K562 (cell line): Measurements from ENCODE around the gene GRHL3. TPM values are rescaled to one million over a fixed set of nuclear protein-coding genes. Genes with fewer than 3 reads are reported as not detected.
A peak's percentile ranks its signal among the peaks of the same experiment; 100 is the strongest.

ENCODE experiments used
- ATAC-seq: fragments of 200-7000 bp; cut with Tn5 transposase; 3 replicates; pipeline ENCODE4 v1.9.1; 2020; ENCODE audit warnings: moderate library complexity
- BruUV-seq: library from RNA; stranded (reverse); fragments of 400-500 nt; replicated peaks from 2 replicates; lab custom pipeline; 2021; lab: Mats Ljungman, UMichigan
- CTCF ChIA-PET: fragments of 300-600 bp; formaldehyde crosslinking; extraction: SDS; loops from one replicate; lab custom pipeline; 2021; ENCODE audit warnings: low intra/inter-chr PET ratio; lab: Yijun Ruan, JAX
- POLR2A ChIA-PET: fragments of 300-600, 350-650 bp; sonication (Branson Sonifier 250); formaldehyde crosslinking; extraction: SDS; loops from one replicate; lab custom pipeline; 2021; ENCODE audit warnings: antibody characterized with exemption, inconsistent platforms; lab: Yijun Ruan, JAX
- DNase-seq, 4 experiments: peaks; one replicate each; pipeline versions ENCODE4 v3.0.0 to v3.0.0-alpha.2; 2011 to 2018; ENCODE audit warnings: low spot score in 3 of 4, mixed read lengths in 3 of 4; ENCODE audit errors: extremely low read depth in 1 of 4
- FAIRE-seq: peaks from 2 replicates; lab custom pipeline; 2011; peaks lifted over from hg19 to GRCh38; lab: Jason Lieb, UNC
- H2AFZ ChIP-seq: 2 replicates; pipeline ENCODE4 v1.6.0; 2011; ENCODE audit warnings: low read depth, low read length, control low read depth, inconsistent platforms
- H3K27ac ChIP-seq: fragments of 200-600 bp; 3 replicates; pipeline ENCODE4 v1.8.0; 2011; ENCODE audit warnings: low read depth, mild to moderate bottlenecking, control low read depth, inconsistent platforms, low read length, moderate library complexity, mixed read lengths; ENCODE audit errors: extremely low read depth
- H3K27me3 ChIP-seq, 2 experiments: fragments of 300-600 bp in 1 of 2; 2 replicates in 1 of 2; 3 replicates in 1 of 2; pipeline versions ENCODE4 v1.6.0 to v1.8.0; 2011; ENCODE audit warnings: inconsistent platforms in 2 of 2, low read length in 2 of 2, mild to moderate bottlenecking in 1 of 2, mixed read lengths in 1 of 2, moderate library complexity in 1 of 2; ENCODE audit not compliant: control insufficient read depth in 2 of 2, insufficient read depth in 2 of 2
- H3K36me3 ChIP-seq: fragments of 300-600 bp; 3 replicates; pipeline ENCODE4 v1.8.0; 2011; ENCODE audit warnings: mild to moderate bottlenecking, low read length, inconsistent platforms; ENCODE audit not compliant: control insufficient read depth, insufficient read depth
- H3K4me1 ChIP-seq, 2 experiments: fragments of 200-600 bp in 1 of 2; replicated peaks in 1 of 2; 2 replicates in 1 of 2; 3 replicates in 1 of 2; pipeline versions ENCODE4 v1.5.1 to v1.8.0; 2011; ENCODE audit warnings: inconsistent platforms in 2 of 2, low read length in 2 of 2, mild to moderate bottlenecking in 1 of 2, mixed read lengths in 1 of 2, moderate library complexity in 1 of 2; ENCODE audit not compliant: control insufficient read depth in 2 of 2, insufficient read depth in 2 of 2
- H3K4me2 ChIP-seq: 2 replicates; pipeline ENCODE4 v1.6.1; 2011; ENCODE audit warnings: low read length, control low read depth, inconsistent platforms, mixed read lengths; ENCODE audit not compliant: insufficient read depth
- H3K4me3 ChIP-seq: fragments of 200-600 bp; sonication (generic), shearing (Covaris generic); 2 replicates; pipeline ENCODE4 v1.5.1; 2016; ENCODE audit warnings: control low read depth, inconsistent platforms
- H3K79me2 ChIP-seq: fragments of 200-600 bp; 3 replicates; pipeline ENCODE4 v1.8.0; 2011; ENCODE audit warnings: low read length, inconsistent platforms; ENCODE audit not compliant: control insufficient read depth, insufficient read depth
- H3K9ac ChIP-seq, 2 experiments: 2 replicates each; pipeline versions ENCODE4 v1.6.0 to v1.6.1; 2011; ENCODE audit warnings: low read depth in 2 of 2, low read length in 2 of 2, control low read depth in 1 of 2, inconsistent platforms in 1 of 2, mild to moderate bottlenecking in 1 of 2, mixed read lengths in 1 of 2; ENCODE audit not compliant: insufficient read depth in 1 of 2
- H3K9me1 ChIP-seq: one replicate; pipeline ENCODE4 v1.6.0; 2011; ENCODE audit warnings: inconsistent platforms, mild to moderate bottlenecking, low read length, moderate library complexity; ENCODE audit not compliant: control insufficient read depth, insufficient read depth
- H3K9me3 ChIP-seq: replicated peaks from 2 replicates; pipeline ENCODE4 v1.5.1; 2011; ENCODE audit warnings: low read depth, low read length, inconsistent platforms; ENCODE audit not compliant: control insufficient read depth, insufficient read depth
- H4K20me1 ChIP-seq: replicated peaks from 2 replicates; pipeline ENCODE4 v1.6.1; 2011; ENCODE audit warnings: low read length, inconsistent platforms, mixed read lengths; ENCODE audit not compliant: control insufficient read depth, insufficient read depth
- ATF2 ChIP-seq: sonication (generic); formaldehyde crosslinking; IDR thresholded peaks from 2 replicates; pipeline ENCODE4 v1.8.1; 2022; ENCODE audit warnings: missing genetic modification reagents
- CC2D1A ChIP-seq: fragments of 450-650 bp; IDR thresholded peaks from 2 replicates; pipeline ENCODE4 v1.6.1; 2017; ENCODE audit warnings: mild to moderate bottlenecking
- CCNT2 ChIP-seq: IDR thresholded peaks from 2 replicates; pipeline ENCODE4 v1.6.1; 2011; ENCODE audit warnings: borderline replicate concordance, low read depth, mild to moderate bottlenecking, moderate library complexity, mixed read lengths, low read length; ENCODE audit not compliant: insufficient read length; ENCODE audit errors: extremely low read depth
- NCOR1 ChIP-seq: fragments of 450-650 bp; IDR thresholded peaks from 2 replicates; pipeline ENCODE4 v1.6.1; 2016; ENCODE audit warnings: mild to moderate bottlenecking, moderate library complexity
- RAD21 ChIP-seq, 2 experiments: fragments of 250-450 bp in 1 of 2; fragments of 450-650 bp in 1 of 2; sonication (Bioruptor Pico) in 1 of 2; formaldehyde crosslinking in 1 of 2; IDR thresholded peaks in 1 of 2; conservative IDR thresholded peaks in 1 of 2; 2 replicates each; pipeline versions ENCODE4 v1.4.0 to v1.8.0; 2020 to 2022; ENCODE audit warnings: mild to moderate bottlenecking in 2 of 2, moderate library complexity in 1 of 2
- STAG1 ChIP-seq: sonication (generic); formaldehyde crosslinking; IDR thresholded peaks from 2 replicates; pipeline ENCODE4 v1.5.0; 2020; ENCODE audit warnings: missing genetic modification reagents, borderline replicate concordance
- TFE3 ChIP-seq: fragments of 450-650 bp; formaldehyde crosslinking; IDR thresholded peaks from 2 replicates; pipeline ENCODE4 v1.4.0; 2020; ENCODE audit warnings: mild to moderate bottlenecking, mixed read lengths
- YY1 ChIP-seq, 3 experiments: IDR thresholded peaks; 2 replicates each; pipeline ENCODE4 v1.6.1; 2011; ENCODE audit warnings: low read length in 2 of 3, mild to moderate bottlenecking in 2 of 3, moderate library complexity in 2 of 3, borderline replicate concordance in 1 of 3, control low read depth in 1 of 3, low read depth in 1 of 3; ENCODE audit not compliant: insufficient read depth in 3 of 3, insufficient replicate concordance in 2 of 3, control insufficient read depth in 1 of 3, insufficient read length in 1 of 3; ENCODE audit errors: extremely low read depth in 1 of 3
- ZBTB7A ChIP-seq: IDR thresholded peaks from 2 replicates; pipeline ENCODE4 v1.6.1; 2011; ENCODE audit warnings: low read depth, mild to moderate bottlenecking, low read length, moderate library complexity, borderline replicate concordance; ENCODE audit not compliant: control insufficient read depth
- ZFP36 ChIP-seq: fragments of 150-350 bp; IDR thresholded peaks from 2 replicates; pipeline ENCODE4 v1.6.1; 2018; ENCODE audit warnings: low read length, low read depth; ENCODE audit not compliant: partially characterized antibody
- WGBS: fragments of 100-300 bp; shearing (Covaris generic); methylation state at CpG from one replicate; pipeline ENCODE4 v1.1.6; 2016; ENCODE audit warnings: low coverage, mixed read lengths; ENCODE audit not compliant: insufficient coverage; ENCODE audit errors: missing lambda C conversion rate; 5-methylcytosine and 5-hydroxymethylcytosine counted together
- in situ Hi-C: fragments of 300-500 bp; cut with MboI; formaldehyde crosslinking; loops from 4 replicates; pipeline ENCODE4 v1.15.0; 2018; ENCODE audit warnings: inconsistent platforms, mixed read lengths
- intact Hi-C: fragments of 100-400 bp; cut with micrococcal nuclease; formaldehyde crosslinking; loops from 2 replicates; pipeline ENCODE4 v1.14.2; 2022
- polyA plus RNA-seq, 8 experiments: library from polyadenylated mRNA; depleted of rRNA in 4 of 8; stranded (reverse) in 5 of 8; unstranded in 3 of 8; fragments of >200 nt; fragmentation: Nextera tagmentation in 2 of 8; fragmentation: Illumina TruSeq in 1 of 8; extraction: Ambion mirVana in 2 of 8; extraction: Trizol in 1 of 8; gene quantifications; 2 replicates each; pipeline versions ENCODE4 v1.2.1 to v1.2.3, GENCODE V29; 2011 to 2014; ENCODE audit warnings: inconsistent platforms in 1 of 8, missing spikeins in 1 of 8
- total RNA-seq, 7 experiments: library from RNA; depleted of rRNA in 6 of 7; stranded (reverse); fragments of >200 nt in 6 of 7; fragmentation: Illumina TruSeq in 2 of 7; extraction: Trizol in 2 of 7; gene quantifications; 2 replicates each; pipeline versions ENCODE4 v1.2.1 to v1.2.3, GENCODE V29; 2011 to 2021; ENCODE audit warnings: low replicate concordance in 1 of 7
- TF ChIP-seq, protein P1 (sequence below): fragments of 450-650 bp; formaldehyde crosslinking; IDR thresholded peaks from 2 replicates; pipeline ENCODE4 v1.4.0; 2020; ENCODE audit warnings: mild to moderate bottlenecking, moderate library complexity

Gene GRHL3
- total and polyA plus RNA-seq, 9 of the 15 experiments (the other 6 are each of a cell fraction or from before 2014, with no cell fraction given), result 0.01 to 0.04 TPM; not detected in 7

- BruUV-seq, result no TSS peak
- peak; percentile 40; the same call in 1 of the 2 replicates for TF ChIP-seq CC2D1A
- TF ChIP-seq YY1 (IDR thresholded peaks at IDR 0.05; ENCODE audit: borderline replicate concordance in 1 of 3, control insufficient read depth in 1 of 3, extremely low read depth in 1 of 3, insufficient read depth in 3 of 3, insufficient read length in 1 of 3, insufficient replicate concordance in 2 of 3, low read depth in 1 of 3, low read length in 2 of 3), result peak in 1 of 3 experiments; percentile 15
- peak; percentile 84 for TF ChIP-seq ZBTB7A
- TF ChIP-seq, protein P1, sequence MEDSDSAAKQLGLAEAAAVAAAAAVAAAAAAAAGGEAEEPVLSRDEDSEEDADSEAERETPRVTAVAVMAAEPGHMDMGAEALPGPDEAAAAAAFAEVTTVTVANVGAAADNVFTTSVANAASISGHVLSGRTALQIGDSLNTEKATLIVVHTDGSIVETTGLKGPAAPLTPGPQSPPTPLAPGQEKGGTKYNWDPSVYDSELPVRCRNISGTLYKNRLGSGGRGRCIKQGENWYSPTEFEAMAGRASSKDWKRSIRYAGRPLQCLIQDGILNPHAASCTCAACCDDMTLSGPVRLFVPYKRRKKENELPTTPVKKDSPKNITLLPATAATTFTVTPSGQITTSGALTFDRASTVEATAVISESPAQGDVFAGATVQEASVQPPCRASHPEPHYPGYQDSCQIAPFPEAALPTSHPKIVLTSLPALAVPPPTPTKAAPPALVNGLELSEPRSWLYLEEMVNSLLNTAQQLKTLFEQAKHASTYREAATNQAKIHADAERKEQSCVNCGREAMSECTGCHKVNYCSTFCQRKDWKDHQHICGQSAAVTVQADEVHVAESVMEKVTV, result peak; percentile 62; the same call in 1 of the 2 replicates
- no peak for TF ChIP-seq NCOR1
- TF ChIP-seq STAG1 (CRISPR knock-in tag), result peak; percentile 79; the same call in 1 of the 2 replicates
- no peak for TF ChIP-seq CCNT2
- TF ChIP-seq ZFP36, result no peak
- no peak for TF ChIP-seq TFE3 (CRISPR knock-in tag)
- peak; percentile 83 to 86 for TF ChIP-seq RAD21 (CRISPR knock-in tag; conservative IDR thresholded peaks at IDR 0.05 in 1 of 2, IDR thresholded peaks at IDR 0.05 in 1 of 2)
- TF ChIP-seq ATF2 (CRISPR knock-in tag), result no peak
These were observed 72.9 kb downstream of the GRHL3 start for GRCh38 chr1:24391882-24392603.

More at GRCh38 chr1:24391882-24392603, 72.9 kb downstream of the GRHL3 start:
- WGBS, result 63% methylated on average over 11 of the region's 11 CpGs
- Histone ChIP-seq H3K4me3 (no peak overlapping the region), H3K36me3 (no peaks in the 10 kb centered on the region), H3K27me3 (peaks cover 0 to 3% of the 10 kb centered on the region in 2 experiments; a peak in 1 of 5 replicates), H3K27ac (no peak overlapping the region), H3K9me3 (no peaks in the 10 kb centered on the region), H3K9ac (no peak overlapping the region), H2AFZ (no peak overlapping the region), H4K20me1 (0 out of 2 replicates have a peak, but pooled peaks cover 5% of the 10 kb centered on the region), H3K4me2 (no peak overlapping the region), H3K4me1 (no peaks in the 10 kb centered on the region), H3K9me1 (no peaks in the 10 kb centered on the region), H3K79me2 (no peaks in the 10 kb centered on the region)
- peak; percentile 87 for FAIRE-seq
- intact Hi-C loops, result loop anchor here (1.0 to 2.0 kb wide), 3 partner anchors 190 to 321 kb away; no protein-coding TSS in a partner anchor
- peak; percentile 71 to 74 (median 73) for DNase-seq
- CTCF ChIA-PET, result interaction anchor here (0.6 to 7.3 kb wide), 11 partner anchors 135 to 843 kb away, joined by 3 to 222 read pairs (median 4); no protein-coding TSS in a partner anchor
- POLR2A ChIA-PET, result interaction anchor here (0.6 to 2.1 kb wide), 11 partner anchors 8 to 587 kb away, joined by 3 to 8 read pairs (median 3); partner anchors contain the start of gene STPG1
- ATAC-seq, result peak; percentile 95
- in situ Hi-C loops, result loop anchor here (5.0 kb wide), 1 partner anchor 190 kb away; no protein-coding TSS in a partner anchor
